Mesothelial cell of epicardium (in vitro differentiated cells): ENCODE measurements around the gene CACNA2D2. TPM values are rescaled to one million over a fixed set of nuclear protein-coding genes. Genes with fewer than 3 reads are reported as not detected.

Experiments used
- DNase-seq, 2 experiments: peaks; one replicate each; pipeline ENCODE4 v3.0.0; 2021; ENCODE audit warnings: low spot score in 2 of 2; ENCODE audit not compliant: unreplicated experiment in 2 of 2
- H3K27ac Mint-ChIP-seq: 2 replicates; pipeline ENCODE4 v1.8.0; 2021; ENCODE audit warnings: mixed read lengths
- H3K27me3 Mint-ChIP-seq: 2 replicates; pipeline ENCODE4 v1.8.0; 2021; ENCODE audit warnings: low read depth, mixed read lengths
- H3K36me3 Mint-ChIP-seq: 2 replicates; pipeline ENCODE4 v1.8.0; 2021; ENCODE audit warnings: mixed read lengths
- H3K4me1 Mint-ChIP-seq: 2 replicates; pipeline ENCODE4 v1.8.0; 2021; ENCODE audit warnings: mixed read lengths
- H3K4me3 Mint-ChIP-seq: 2 replicates; pipeline ENCODE4 v1.8.0; 2021; ENCODE audit warnings: mild to moderate bottlenecking, moderate library complexity, mixed read lengths
- H3K9me3 Mint-ChIP-seq: 2 replicates; pipeline ENCODE4 v1.8.0; 2021; ENCODE audit warnings: mixed read lengths
- CTCF ChIP-seq: fragments of 200-600 bp; sonication (generic); IDR thresholded peaks from one replicate; pipeline ENCODE4 v1.5.0; 2021; ENCODE audit warnings: antibody characterized with exemption; ENCODE audit not compliant: unreplicated experiment
- total RNA-seq: library from RNA; stranded (reverse); gene quantifications from 3 replicates; pipeline ENCODE4 v1.2.1, GENCODE V29; 2021

Gene CACNA2D2
- total RNA-seq, 1 donor from 2014 or later, result 10.8 TPM

- no peaks in the 10 kb centered on the region for H3K36me3 Mint-ChIP-seq
- peaks cover 2% of the 10 kb centered on the region for H3K4me1 Mint-ChIP-seq
- no peak overlapping the region for H3K27ac Mint-ChIP-seq
- no peak overlapping the region for H3K4me3 Mint-ChIP-seq
- TF ChIP-seq CTCF, result no peak
- no peak for DNase-seq
- peaks cover 3% of the 10 kb centered on the region for H3K27me3 Mint-ChIP-seq
- no peaks in the 10 kb centered on the region for H3K9me3 Mint-ChIP-seq
These were observed 57.5 kb downstream of the CACNA2D2 start for GRCh38 chr3:50445919-50446318.

- Mint-ChIP-seq H3K27me3 (peaks cover 3% of the 10 kb centered on the region), H3K27ac (no peak overlapping the region), H3K4me1 (no peaks in the 10 kb centered on the region), H3K9me3 (no peaks in the 10 kb centered on the region), H3K36me3 (no peaks in the 10 kb centered on the region), H3K4me3 (no peak overlapping the region)
- no peak for TF ChIP-seq CTCF
- no peak for DNase-seq
These were observed 58.7 kb downstream of the CACNA2D2 start for GRCh38 chr3:50444782-50445181.

- Mint-ChIP-seq H3K27me3 (peaks cover 3% of the 10 kb centered on the region), H3K4me3 (no peak overlapping the region), H3K9me3 (no peaks in the 10 kb centered on the region), H3K4me1 (no peaks in the 10 kb centered on the region), H3K27ac (no peak overlapping the region), H3K36me3 (no peaks in the 10 kb centered on the region)
- TF ChIP-seq CTCF, result no peak
- no peak for DNase-seq
These were observed 59.2 kb downstream of the CACNA2D2 start for GRCh38 chr3:50444213-50444612.

GRCh38 chr3:50442945-50443579 is 60.4 kb downstream of the CACNA2D2 start:
- no peaks in the 10 kb centered on the region for H3K4me1 Mint-ChIP-seq
- DNase-seq, result no peak
- no peak overlapping the region for H3K4me3 Mint-ChIP-seq
- no peak overlapping the region for H3K27ac Mint-ChIP-seq
- peaks cover 7% of the 10 kb centered on the region for H3K27me3 Mint-ChIP-seq
- no peak for TF ChIP-seq CTCF
- H3K9me3 Mint-ChIP-seq, result no peaks in the 10 kb centered on the region
- no peaks in the 10 kb centered on the region for H3K36me3 Mint-ChIP-seq

- DNase-seq, result no peak
- no peaks in the 10 kb centered on the region for H3K4me1 Mint-ChIP-seq
- H3K27ac Mint-ChIP-seq, result no peak overlapping the region
- no peak for TF ChIP-seq CTCF
- H3K4me3 Mint-ChIP-seq, result no peak overlapping the region
- no peaks in the 10 kb centered on the region for H3K9me3 Mint-ChIP-seq
- H3K36me3 Mint-ChIP-seq, result no peaks in the 10 kb centered on the region
- peaks cover 7% of the 10 kb centered on the region for H3K27me3 Mint-ChIP-seq
These were observed 61.8 kb downstream of the CACNA2D2 start for GRCh38 chr3:50441424-50442217.
